HEK293 (cell line): ENCODE measurements around the gene MRPL23.

Source experiments
- CTCF ChIA-PET: fragments of 350-600 bp; formaldehyde crosslinking; extraction: SDS; loops from one replicate; lab custom pipeline; 2021; ENCODE audit warnings: antibody characterized with exemption; lab: Yijun Ruan, JAX
- POLR2A ChIA-PET: fragments of 300-600 bp; formaldehyde crosslinking; extraction: SDS; loops from one replicate; lab custom pipeline; 2020; ENCODE audit warnings: antibody characterized with exemption, inconsistent platforms; lab: Yijun Ruan, JAX
- H3K27ac ChIP-seq: fragments of 200-500 bp; sonication (Bioruptor generic); 2 replicates; pipeline ENCODE4 v1.5.1; 2014; ENCODE audit warnings: low read depth, low read length, control low read depth, inconsistent platforms; ENCODE audit errors: extremely low read depth
- H3K36me3 ChIP-seq, 2 experiments: fragments of 200-500 bp in 1 of 2; sonication (Bioruptor generic) in 1 of 2; 1 replicate in 1 of 2; 2 replicates in 1 of 2; pipeline ENCODE4 v1.5.1; 2014 to 2017; ENCODE audit warnings: inconsistent platforms in 2 of 2, low read length in 2 of 2; ENCODE audit not compliant: control insufficient read depth in 2 of 2, insufficient read depth in 1 of 2
- H3K4me1 ChIP-seq: fragments of 200-500 bp; sonication (Bioruptor generic); 2 replicates; pipeline ENCODE4 v1.5.1; 2014; ENCODE audit warnings: mild to moderate bottlenecking, low read length, inconsistent platforms; ENCODE audit not compliant: control insufficient read depth, insufficient read depth
- H3K4me3 ChIP-seq: 2 replicates; pipeline ENCODE4 v1.5.1; 2011; ENCODE audit warnings: low read depth, mild to moderate bottlenecking, control low read depth, low read length, moderate library complexity
- H3K9me3 ChIP-seq: fragments of 200-500 bp; sonication (Bioruptor generic); 2 replicates; pipeline ENCODE4 v1.5.1; 2014; ENCODE audit warnings: low read depth, low read length, inconsistent platforms; ENCODE audit not compliant: control insufficient read depth, insufficient read depth
- HIC1 ChIP-seq: fragments of 450-650 bp; formaldehyde crosslinking; IDR thresholded peaks from 2 replicates; pipeline ENCODE4 v1.5.1; 2016; ENCODE audit warnings: missing biosample characterization, missing genetic modification characterization
- ZBTB44 ChIP-seq: fragments of 450-650 bp; IDR thresholded peaks from 2 replicates; pipeline ENCODE4 v1.5.1; 2018; ENCODE audit warnings: missing biosample characterization, mild to moderate bottlenecking, missing genetic modification characterization
- ZFHX2 ChIP-seq: fragments of 450-650 bp; formaldehyde crosslinking; conservative IDR thresholded peaks from 2 replicates; pipeline ENCODE4 v1.5.1; 2016; ENCODE audit warnings: missing biosample characterization, missing genetic modification characterization
- ZFP3 ChIP-seq: fragments of 450-650 bp; formaldehyde crosslinking; IDR thresholded peaks from 2 replicates; pipeline ENCODE4 v1.5.1; 2016; ENCODE audit warnings: low read depth, missing biosample characterization, missing genetic modification characterization
- ZFP41 ChIP-seq: fragments of 450-650 bp; formaldehyde crosslinking; IDR thresholded peaks from 2 replicates; pipeline ENCODE4 v1.5.1; 2016; ENCODE audit warnings: missing biosample characterization, missing genetic modification characterization, borderline replicate concordance
- ZFP69B ChIP-seq: fragments of 450-650 bp; formaldehyde crosslinking; IDR thresholded peaks from 2 replicates; pipeline ENCODE4 v1.5.1; 2016; ENCODE audit warnings: missing biosample characterization, missing genetic modification characterization
- ZNF138 ChIP-seq: fragments of 450-650 bp; formaldehyde crosslinking; IDR thresholded peaks from 2 replicates; pipeline ENCODE4 v1.5.1; 2016; ENCODE audit warnings: missing biosample characterization, missing genetic modification characterization, borderline replicate concordance
- ZNF202 ChIP-seq: fragments of 450-650 bp; formaldehyde crosslinking; IDR thresholded peaks from 2 replicates; pipeline ENCODE4 v1.5.1; 2016; ENCODE audit warnings: missing biosample characterization, missing genetic modification characterization, borderline replicate concordance
- ZNF266 ChIP-seq: fragments of 450-650 bp; formaldehyde crosslinking; IDR thresholded peaks from 2 replicates; pipeline ENCODE4 v1.5.1; 2016; ENCODE audit warnings: missing biosample characterization, missing genetic modification characterization, low read depth
- ZNF394 ChIP-seq: fragments of 450-650 bp; formaldehyde crosslinking; IDR thresholded peaks from 2 replicates; pipeline ENCODE4 v1.5.1; 2016; ENCODE audit warnings: missing biosample characterization, missing genetic modification characterization, mild to moderate bottlenecking, moderate library complexity, borderline replicate concordance
- ZNF560 ChIP-seq: fragments of 450-650 bp; formaldehyde crosslinking; IDR thresholded peaks from 2 replicates; pipeline ENCODE4 v1.5.1; 2017; ENCODE audit warnings: missing biosample characterization, missing genetic modification characterization, borderline replicate concordance
- ZNF561 ChIP-seq: fragments of 450-650 bp; IDR thresholded peaks from 2 replicates; pipeline ENCODE4 v1.5.1; 2018; ENCODE audit warnings: missing biosample characterization, missing genetic modification characterization, borderline replicate concordance
- ZNF596 ChIP-seq: fragments of 450-650 bp; IDR thresholded peaks from 2 replicates; pipeline ENCODE4 v1.5.0; 2018; ENCODE audit warnings: missing biosample characterization, mild to moderate bottlenecking, missing genetic modification characterization, moderate library complexity
- ZNF600 ChIP-seq: fragments of 450-650 bp; formaldehyde crosslinking; IDR thresholded peaks from 2 replicates; pipeline ENCODE4 v1.5.1; 2016; ENCODE audit warnings: missing biosample characterization, missing genetic modification characterization
- ZNF621 ChIP-seq: fragments of 450-650 bp; formaldehyde crosslinking; IDR thresholded peaks from 2 replicates; pipeline ENCODE4 v1.5.1; 2017; ENCODE audit warnings: missing biosample characterization, missing genetic modification characterization
- ZNF626 ChIP-seq: fragments of 450-650 bp; sonication (Bioruptor Pico); formaldehyde crosslinking; IDR thresholded peaks from 2 replicates; pipeline ENCODE4 v1.5.1; 2018; ENCODE audit warnings: missing biosample characterization, missing genetic modification characterization, inconsistent platforms
- ZNF785 ChIP-seq: fragments of 450-650 bp; formaldehyde crosslinking; IDR thresholded peaks from 2 replicates; pipeline ENCODE4 v1.5.1; 2016; ENCODE audit warnings: missing biosample characterization, missing genetic modification characterization
- ZNF792 ChIP-seq: fragments of 450-650 bp; formaldehyde crosslinking; IDR thresholded peaks from 2 replicates; pipeline ENCODE4 v1.5.1; 2016; ENCODE audit warnings: missing biosample characterization, missing genetic modification characterization
- ZNF837 ChIP-seq: fragments of 450-650 bp; formaldehyde crosslinking; IDR thresholded peaks from 2 replicates; pipeline ENCODE4 v1.5.1; 2016; ENCODE audit warnings: missing biosample characterization, missing genetic modification characterization
- ZSCAN18 ChIP-seq: fragments of 450-650 bp; formaldehyde crosslinking; IDR thresholded peaks from 2 replicates; pipeline ENCODE4 v1.5.1; 2016; ENCODE audit warnings: missing biosample characterization, missing genetic modification characterization

Gene MRPL23

GRCh38 chr11:1947592-1948237, 583 bp downstream of the MRPL23 start (continued):
- no peak for TF ChIP-seq ZNF202 (tag by site-specific recombination)
- TF ChIP-seq ZNF394 (tag by site-specific recombination): no peak
- no peak for TF ChIP-seq ZNF785 (tag by site-specific recombination)
- no peak for TF ChIP-seq ZNF596 (tag by site-specific recombination)
- TF ChIP-seq ZBTB44 (tag by site-specific recombination): no peak
- TF ChIP-seq ZNF561: no peak

DNA sequence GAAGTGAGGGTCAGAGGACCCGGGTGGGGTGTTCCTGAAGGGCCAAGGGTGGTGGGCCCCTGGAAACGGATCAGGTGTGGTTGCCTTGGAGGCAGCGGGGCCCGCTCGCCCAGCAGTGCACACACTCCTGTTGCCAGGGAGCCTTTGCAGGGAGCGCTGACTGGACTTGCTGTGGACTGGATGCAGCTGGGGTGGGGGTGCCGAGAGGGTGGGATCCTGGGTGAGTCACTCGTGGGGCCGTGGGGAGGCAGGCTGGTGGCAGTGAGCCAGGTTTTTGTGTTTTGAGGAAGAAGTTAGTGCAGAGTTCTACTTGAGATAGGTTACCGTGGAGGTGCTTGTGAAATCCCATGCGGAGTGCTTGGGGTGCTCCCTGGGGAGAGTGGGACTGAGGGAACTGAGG, 1.3 kb downstream of the MRPL23 start:
- no peaks in the 10 kb centered on the region for H3K4me1 ChIP-seq
- no peaks in the 10 kb centered on the region for H3K9me3 ChIP-seq
- H3K4me3 ChIP-seq: no peak overlapping the region
- H3K27ac ChIP-seq: no peak overlapping the region
- POLR2A ChIA-PET: interaction anchor here (0.6 kb wide), 1 partner anchor 49 kb away, joined by 3 read pairs; no protein-coding TSS in a partner anchor
- no peaks in the 10 kb centered on the region for H3K36me3 ChIP-seq
- CTCF ChIA-PET: interaction anchor here (0.6 to 4.0 kb wide), 5 partner anchors 9 to 254 kb away, joined by 3 to 57 read pairs (median 4); no protein-coding TSS in a partner anchor
- no peak for TF ChIP-seq ZFP41
- no peak for TF ChIP-seq ZNF837 (tag by site-specific recombination)
- TF ChIP-seq ZNF266 (tag by site-specific recombination): no peak
- TF ChIP-seq ZNF626 (tag by site-specific recombination): no peak
- no peak for TF ChIP-seq ZNF621
- TF ChIP-seq ZNF138 (tag by site-specific recombination): no peak
- no peak for TF ChIP-seq HIC1
- TF ChIP-seq ZFP3 (tag by site-specific recombination): no peak
- no peak for TF ChIP-seq ZNF792 (tag by site-specific recombination)
- no peak for TF ChIP-seq ZNF785 (tag by site-specific recombination)
- no peak for TF ChIP-seq ZFP69B (tag by site-specific recombination)
- no peak for TF ChIP-seq ZSCAN18 (tag by site-specific recombination)
- no peak for TF ChIP-seq ZNF560 (tag by site-specific recombination)
- no peak for TF ChIP-seq ZFHX2 (tag by site-specific recombination)
- no peak for TF ChIP-seq ZNF600 (tag by site-specific recombination)
- TF ChIP-seq ZBTB44 (tag by site-specific recombination): no peak
